Effector CD4-positive, alpha-beta T cell (primary cell): ENCODE results near the gene ACTC1.

Experiments used
- DNase-seq: peaks from one replicate; pipeline ENCODE4 v3.0.0-alpha.2; 2020

ACTC1 gene

DNA sequence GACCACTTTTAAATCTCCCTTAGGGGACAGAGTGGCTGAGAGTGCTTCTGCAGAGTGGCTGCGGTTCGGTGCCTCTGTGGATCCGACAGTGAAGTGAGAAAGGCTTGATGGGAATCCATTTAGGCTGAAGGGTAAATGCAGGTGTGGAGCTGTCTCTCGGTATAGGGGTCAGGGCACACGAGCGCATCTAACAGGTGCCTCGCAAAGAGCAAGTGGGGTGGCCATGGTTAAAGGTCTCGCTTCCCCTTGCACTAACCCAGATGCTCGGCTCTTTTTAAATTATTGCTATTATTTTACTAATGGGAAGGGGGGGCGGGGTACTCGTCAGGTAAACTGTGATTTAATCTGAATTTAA lies 40.0 kb downstream of the ACTC1 start:
- no peak for DNase-seq

GRCh38 chr15:34754674-34755418 lies 40.5 kb downstream of the ACTC1 start, which contains the start of gene GJD2:
GJD2 (minus strand) TSS chr15:34754998; CDS start chr15:34754488, 510 bp downstream.
- DNase-seq: no peak

GRCh38 chr15:34754171-34754601 lies 41.2 kb downstream of the ACTC1 start:
- DNase-seq: no peak

GRCh38 chr15:34753236-34753894 lies 42.0 kb downstream of the ACTC1 start:
- DNase-seq: no peak

DNA sequence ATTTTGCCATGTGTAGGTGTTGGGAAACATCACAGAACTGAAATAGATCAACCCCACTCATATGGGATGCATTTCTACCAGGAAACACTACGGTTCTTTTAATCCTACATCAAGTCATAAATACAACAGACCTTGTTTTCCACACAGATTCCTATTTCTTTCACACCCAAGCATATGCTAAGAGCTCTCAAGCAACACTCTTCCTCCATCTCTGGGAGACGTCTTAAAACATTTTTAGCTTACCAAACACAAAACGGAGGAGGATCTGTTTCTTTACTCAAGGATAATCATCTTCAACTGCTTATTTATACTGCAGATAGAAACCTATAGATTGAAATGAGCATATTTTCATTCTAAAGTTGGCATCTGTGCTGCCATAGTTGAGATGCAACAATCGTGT lies 45.7 kb downstream of the ACTC1 start:
- DNase-seq: no peak
